CD4-positive, alpha-beta T cell treated with Interleukin-15 for 4 hours (primary cell): ENCODE measurements around the gene OR52A5.

Source experiments
- DNase-seq: peaks from one replicate; pipeline ENCODE4 v3.0.0-alpha.2; 2020; ENCODE audit warnings: low spot score

Gene OR52A5

GRCh38 chr11:5115339-5115738 is 22.8 kb downstream of the OR52A5 start:
- DNase-seq: no peak

- DNase-seq: no peak
Observed at GRCh38 chr11:5107285-5107684, 30.9 kb downstream of the OR52A5 start.

DNA sequence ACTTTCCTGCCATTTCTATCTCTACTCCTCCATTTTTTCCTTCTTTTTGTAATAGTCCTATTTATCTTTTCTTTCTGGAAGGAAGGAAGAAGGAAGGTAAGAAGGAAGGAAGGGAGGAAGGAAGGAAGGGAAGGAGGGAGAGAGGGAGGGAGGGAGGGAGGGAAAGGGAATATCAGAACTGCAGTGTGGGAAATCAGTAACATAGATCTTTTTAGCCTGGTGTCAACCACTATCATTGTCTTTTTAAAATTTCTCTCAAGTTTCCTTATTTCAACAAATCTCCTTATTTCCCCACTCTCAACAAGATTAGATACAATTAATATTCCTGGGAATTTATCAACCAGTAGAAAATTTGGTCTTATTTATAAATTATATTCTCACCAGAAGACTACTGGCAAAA is 35.1 kb downstream of the OR52A5 start:
- DNase-seq: no peak

GRCh38 chr11:5102246-5102645 is 35.9 kb downstream of the OR52A5 start:
- DNase-seq: no peak

- DNase-seq: no peak
Observed at GRCh38 chr11:5096011-5096410, 42.1 kb downstream of the OR52A5 start.

GRCh38 chr11:5092821-5093585 is 45.2 kb downstream of the OR52A5 start:
- no peak for DNase-seq

DNA sequence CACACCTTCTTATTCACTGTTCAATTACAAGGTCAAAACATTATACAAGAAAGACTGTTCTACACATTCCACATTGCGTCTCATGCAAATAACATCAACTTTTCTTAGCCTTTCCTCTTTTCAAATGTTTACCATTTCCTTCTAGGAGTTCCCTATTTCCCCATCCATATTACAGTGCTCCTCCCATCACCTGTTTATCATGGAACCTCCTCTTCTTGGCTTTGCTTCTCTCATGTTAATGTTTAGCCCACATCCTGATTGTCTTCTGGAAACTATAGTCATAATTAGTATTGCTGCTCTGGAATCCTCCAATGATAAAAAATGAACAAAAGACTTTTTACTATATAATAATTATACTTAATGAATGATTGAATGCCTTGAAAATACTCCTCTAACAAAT is 47.5 kb downstream of the OR52A5 start:
- no peak for DNase-seq

DNA sequence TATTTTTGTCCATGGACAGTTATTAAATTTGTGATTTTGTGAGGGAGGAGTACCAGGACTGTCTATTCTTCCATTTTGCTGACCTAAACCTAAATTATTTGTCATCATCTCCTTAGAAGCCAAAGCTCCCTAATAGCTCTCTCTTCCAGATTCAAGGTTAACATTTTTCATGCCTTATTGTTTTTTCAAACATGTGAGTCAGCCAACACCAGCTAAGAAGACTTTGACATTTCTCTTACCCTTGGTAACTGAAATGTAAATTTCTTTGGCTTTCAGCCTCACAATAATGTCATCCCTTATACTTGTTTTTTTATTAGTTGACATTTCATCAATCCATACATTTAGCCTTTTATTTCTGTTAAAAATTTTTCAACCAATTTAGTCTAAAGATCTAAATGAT is 49.6 kb downstream of the OR52A5 start:
- DNase-seq: no peak

- DNase-seq: no peak
Observed at GRCh38 chr11:5083602-5084001, 54.6 kb downstream of the OR52A5 start.

- no peak for DNase-seq
Observed at GRCh38 chr11:5081405-5081804, 56.8 kb downstream of the OR52A5 start.
